IPS-15b (cell line): ENCODE results near the gene POLRMT.
A peak's percentile ranks its signal among the peaks of the same experiment; 100 is the strongest.

Source experiments
- H3K27me3 ChIP-seq: one replicate; pipeline ENCODE4 v1.6.1; 2013; ENCODE audit warnings: low read length; ENCODE audit not compliant: control insufficient read depth, insufficient read depth
- H3K36me3 ChIP-seq: one replicate; pipeline ENCODE4 v1.6.1; 2013; ENCODE audit warnings: low read length; ENCODE audit not compliant: control insufficient read depth, insufficient read depth
- H3K4me1 ChIP-seq: one replicate; pipeline ENCODE4 v1.6.1; 2013; ENCODE audit warnings: mild to moderate bottlenecking, low read length; ENCODE audit not compliant: control insufficient read depth, insufficient read depth
- H3K4me3 ChIP-seq: one replicate; pipeline ENCODE4 v1.5.1; 2013; ENCODE audit warnings: low read depth, low read length
- H3K9ac ChIP-seq: one replicate; pipeline ENCODE4 v1.6.1; 2013; ENCODE audit warnings: low read depth, mild to moderate bottlenecking, low read length
- H3K9me3 ChIP-seq: one replicate; pipeline ENCODE4 v1.6.1; 2013; ENCODE audit warnings: mild to moderate bottlenecking, low read length; ENCODE audit not compliant: control insufficient read depth, insufficient read depth

The POLRMT gene

GRCh38 chr19:572140-572742, 61.1 kb downstream of the POLRMT start, which contains the start of gene BSG:
Gene BSG (plus strand): TSS chr19:572596. CDS start chr19:572635, 39 bp downstream.
- Histone ChIP-seq H3K4me3 (peak within 1 kb of the TSS; percentile 95), H3K27me3 (no peaks in the 10 kb centered on the region), H3K9me3 (no peaks in the 10 kb centered on the region), H3K4me1 (peaks cover 6% of the 10 kb centered on the region), H3K36me3 (peaks cover 8% of the 10 kb centered on the region), H3K9ac (peak within 1 kb of the TSS; percentile 92)

DNA sequence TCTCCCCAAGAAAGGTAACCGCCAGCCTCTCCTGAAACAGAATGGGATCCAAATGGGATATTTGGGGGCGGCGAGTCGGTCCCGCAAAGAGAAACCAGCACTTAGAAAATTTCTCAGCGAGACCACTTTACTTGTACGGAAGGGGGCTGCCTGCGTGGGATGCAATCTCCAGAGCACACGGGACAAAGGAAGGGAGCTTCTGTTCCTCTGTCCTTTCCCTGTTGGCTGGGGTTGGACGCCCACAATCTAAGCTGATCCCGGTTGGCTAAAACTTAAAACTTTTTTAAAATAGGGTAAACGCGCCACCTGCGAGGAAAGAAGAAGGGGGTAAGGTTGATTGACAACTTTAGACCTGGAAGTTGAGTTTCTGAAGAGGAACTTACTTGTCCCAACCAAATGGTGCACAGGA, 61.8 kb downstream of the POLRMT start:
- H3K36me3 ChIP-seq = peaks cover 4% of the 10 kb centered on the region
- H3K4me3 ChIP-seq = peak overlapping the region; percentile 77
- no peaks in the 10 kb centered on the region for H3K27me3 ChIP-seq
- peak overlapping the region; percentile 8 for H3K9ac ChIP-seq
- no peaks in the 10 kb centered on the region for H3K9me3 ChIP-seq
- H3K4me1 ChIP-seq = peaks cover 6% of the 10 kb centered on the region

GRCh38 chr19:570937-571565, 62.3 kb downstream of the POLRMT start:
- peaks cover 6% of the 10 kb centered on the region for H3K4me1 ChIP-seq

DNA sequence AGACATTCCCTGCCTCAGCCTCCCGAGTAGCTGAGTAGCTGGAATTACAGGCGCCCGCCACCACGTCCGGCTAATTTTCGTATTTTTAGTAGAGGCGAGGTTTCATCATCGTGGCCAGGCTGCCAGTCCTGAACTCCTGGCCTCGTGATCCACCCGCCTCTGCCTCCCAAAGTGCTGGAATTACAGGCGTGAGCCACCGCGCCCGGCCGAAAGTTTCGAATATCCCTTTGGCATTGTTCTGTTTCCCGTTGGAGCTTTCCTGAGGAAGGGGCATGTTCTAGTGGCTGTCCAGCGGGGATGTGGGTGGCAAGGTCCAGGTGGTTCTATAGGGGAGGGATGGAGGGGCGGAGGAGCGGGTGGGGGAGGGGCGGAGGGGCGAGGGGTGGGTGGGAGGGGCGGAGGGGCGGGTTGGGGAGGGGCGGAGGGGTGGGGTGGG, 63.1 kb downstream of the POLRMT start:
- no peak overlapping the region for H3K9ac ChIP-seq

More at GRCh38 chr19:570937-571565, 62.3 kb downstream of the POLRMT start:
- Histone ChIP-seq H3K9ac (peak overlapping the region; percentile 8), H3K36me3 (peaks cover under 1% of the 10 kb centered on the region), H3K9me3 (no peaks in the 10 kb centered on the region), H3K4me3 (peak overlapping the region; percentile 77), H3K27me3 (no peaks in the 10 kb centered on the region)

DNA sequence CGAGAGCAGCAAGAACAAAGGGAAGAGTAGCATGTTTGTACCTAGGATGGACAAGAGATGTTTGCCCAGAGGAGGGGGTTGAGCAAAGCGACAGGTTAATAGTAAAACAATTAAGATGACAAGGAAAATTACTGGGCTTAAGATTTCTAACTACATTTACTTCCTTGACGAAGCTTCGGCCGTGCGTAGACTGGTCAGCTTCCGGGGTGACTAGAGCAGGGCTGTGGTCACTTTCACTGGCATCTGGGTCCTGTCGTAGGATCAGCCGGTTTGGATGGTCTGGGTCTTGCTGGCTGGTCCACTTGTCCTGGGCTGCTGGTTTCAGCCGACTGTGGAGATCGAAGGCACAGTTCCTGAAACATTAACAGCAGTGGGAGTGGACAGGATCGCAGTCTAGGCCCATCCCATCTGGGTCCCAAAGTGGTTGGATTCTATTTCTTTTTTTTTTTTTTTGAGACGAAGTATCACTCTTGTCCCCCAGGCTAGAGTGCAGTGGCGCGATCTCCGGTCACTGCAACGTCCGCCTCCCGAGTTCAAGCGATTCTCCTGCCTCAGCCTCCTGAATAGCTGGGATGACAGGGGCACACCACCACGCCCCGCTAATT, 65.9 kb downstream of the POLRMT start:
- no peak overlapping the region for H3K4me3 ChIP-seq

More for the DNA sequence above, 63.1 kb downstream of the POLRMT start:
- no peaks in the 10 kb centered on the region for H3K27me3 ChIP-seq
- H3K9me3 ChIP-seq = no peaks in the 10 kb centered on the region
- peaks cover 6% of the 10 kb centered on the region for H3K4me1 ChIP-seq
- no peaks in the 10 kb centered on the region for H3K36me3 ChIP-seq
- no peak overlapping the region for H3K4me3 ChIP-seq

More for the DNA sequence above, 65.9 kb downstream of the POLRMT start:
- Histone ChIP-seq H3K36me3 (no peaks in the 10 kb centered on the region), H3K4me1 (no peaks in the 10 kb centered on the region), H3K9me3 (no peaks in the 10 kb centered on the region), H3K9ac (no peak overlapping the region), H3K27me3 (no peaks in the 10 kb centered on the region)
